Breast epithelium (tissue), 3 donors: ENCODE results near the gene PARD3B.

Experiments
- POLR2A ChIP-seq: fragments of 450-650 bp; IDR thresholded peaks from one replicate; pipeline ENCODE4 v1.6.1; 2016; ENCODE audit warnings: antibody characterized with exemption, mild to moderate bottlenecking, moderate library complexity
- POLR2AphosphoS5 ChIP-seq, 3 donors: sonication (generic); formaldehyde crosslinking; IDR thresholded peaks; one replicate each; pipeline ENCODE4 v1.6.1; 2017; ENCODE audit warnings: antibody characterized with exemption in 3 of 3
- TF ChIP-seq, protein P1 (sequence below), 3 donors: fragments of 450-650 bp; IDR thresholded peaks; one replicate each; pipeline ENCODE4 v1.5.1; 2016 to 2017; ENCODE audit warnings: antibody characterized with exemption in 3 of 3, mild to moderate bottlenecking in 3 of 3, moderate library complexity in 3 of 3

DNA sequence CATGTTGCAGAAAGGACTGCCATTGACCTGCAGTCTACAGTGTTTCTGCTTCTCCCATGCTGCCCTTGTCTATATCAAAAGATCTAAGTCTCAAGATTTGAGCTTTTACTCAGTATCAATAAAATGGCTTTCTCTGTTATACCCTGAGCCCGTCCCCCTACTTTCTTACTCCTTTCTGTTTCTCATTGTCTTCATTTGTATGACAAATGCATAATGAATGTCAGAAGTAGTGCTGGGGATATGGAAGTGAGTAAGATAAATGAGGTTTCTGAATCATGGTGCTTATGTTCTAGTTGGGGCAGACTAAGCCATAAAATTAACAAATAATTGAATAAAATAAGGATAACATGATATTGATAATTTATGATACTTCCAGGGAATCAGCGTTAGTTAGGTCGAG lies 128.6 kb downstream of the PARD3B start:
- TF ChIP-seq, protein P1, sequence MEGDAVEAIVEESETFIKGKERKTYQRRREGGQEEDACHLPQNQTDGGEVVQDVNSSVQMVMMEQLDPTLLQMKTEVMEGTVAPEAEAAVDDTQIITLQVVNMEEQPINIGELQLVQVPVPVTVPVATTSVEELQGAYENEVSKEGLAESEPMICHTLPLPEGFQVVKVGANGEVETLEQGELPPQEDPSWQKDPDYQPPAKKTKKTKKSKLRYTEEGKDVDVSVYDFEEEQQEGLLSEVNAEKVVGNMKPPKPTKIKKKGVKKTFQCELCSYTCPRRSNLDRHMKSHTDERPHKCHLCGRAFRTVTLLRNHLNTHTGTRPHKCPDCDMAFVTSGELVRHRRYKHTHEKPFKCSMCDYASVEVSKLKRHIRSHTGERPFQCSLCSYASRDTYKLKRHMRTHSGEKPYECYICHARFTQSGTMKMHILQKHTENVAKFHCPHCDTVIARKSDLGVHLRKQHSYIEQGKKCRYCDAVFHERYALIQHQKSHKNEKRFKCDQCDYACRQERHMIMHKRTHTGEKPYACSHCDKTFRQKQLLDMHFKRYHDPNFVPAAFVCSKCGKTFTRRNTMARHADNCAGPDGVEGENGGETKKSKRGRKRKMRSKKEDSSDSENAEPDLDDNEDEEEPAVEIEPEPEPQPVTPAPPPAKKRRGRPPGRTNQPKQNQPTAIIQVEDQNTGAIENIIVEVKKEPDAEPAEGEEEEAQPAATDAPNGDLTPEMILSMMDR (IDR thresholded peaks at IDR 0.05), result no peak
- TF ChIP-seq POLR2A (no peak), POLR2AphosphoS5 (IDR thresholded peaks at IDR 0.05) (no peak)
